Esophagus muscularis mucosa (tissue), 4 donors: ENCODE measurements around the gene SLC35C1. TPM values are rescaled to one million over a fixed set of nuclear protein-coding genes. Genes with fewer than 3 reads are reported as not detected.
"Not testable (repeated sequence)": the region's sequence is repeated elsewhere in the genome, so short reads cannot be mapped to it uniquely, and the experiment has no call there.

Source experiments
- DNase-seq: peaks from one replicate; pipeline ENCODE4 v3.0.0-alpha.2; 2017; ENCODE audit errors: extremely low spot score
- H3K27ac ChIP-seq, 4 donors: fragments of 200-600 bp; sonication (generic); replicated peaks in 1 of 4; 1 replicate in 3 of 4; 2 replicates in 1 of 4; pipeline ENCODE4 v1.5.1; 2016 to 2019; ENCODE audit warnings: mild to moderate bottlenecking in 1 of 4
- H3K27me3 ChIP-seq, 4 donors: fragments of 200-600 bp; sonication (generic); one replicate each; pipeline versions ENCODE4 v1.5.1 to v1.6.0; 2016 to 2019
- H3K36me3 ChIP-seq, 4 donors: fragments of 200-600 bp; sonication (generic); one replicate each; pipeline ENCODE4 v1.5.1; 2016 to 2019
- H3K4me1 ChIP-seq, 4 donors: fragments of 200-600 bp; sonication (generic); one replicate each; pipeline ENCODE4 v1.5.1; 2016 to 2019
- H3K4me3 ChIP-seq, 4 donors: fragments of 200-600 bp; sonication (generic); 1 replicate in 2 of 4; 2 replicates in 2 of 4; pipeline ENCODE4 v1.5.1; 2016 to 2019; ENCODE audit warnings: mild to moderate bottlenecking in 4 of 4, moderate library complexity in 1 of 4
- H3K9me3 ChIP-seq, 4 donors: fragments of 200-600 bp; sonication (generic); 1 replicate in 3 of 4; 2 replicates in 1 of 4; pipeline ENCODE4 v1.5.1; 2016 to 2019
- EP300 ChIP-seq: sonication (generic); formaldehyde crosslinking; IDR thresholded peaks from one replicate; pipeline ENCODE4 v1.6.1; 2017; ENCODE audit warnings: antibody characterized with exemption
- POLR2A ChIP-seq: fragments of 450-650 bp; IDR thresholded peaks from one replicate; pipeline ENCODE4 v1.6.1; 2017; ENCODE audit warnings: antibody characterized with exemption, moderate library complexity, mild to moderate bottlenecking, low read depth
- POLR2AphosphoS5 ChIP-seq, 2 donors: sonication (generic); formaldehyde crosslinking; IDR thresholded peaks; one replicate each; pipeline ENCODE4 v1.6.1; 2017; ENCODE audit warnings: antibody characterized with exemption in 2 of 2
- WGBS: methylation state at CpG from one replicate; pipeline ENCODE4 v1.1.5; 2018; 5-methylcytosine and 5-hydroxymethylcytosine counted together
- intact Hi-C: fragments of 100-400 bp; cut with DNase I; formaldehyde crosslinking; loops from one replicate; pipeline ENCODE4 v1.15.1; 2023
- total RNA-seq, 4 donors: library from RNA; depleted of rRNA; stranded (reverse); fragments of >200 nt; gene quantifications; one replicate each; pipeline versions ENCODE4 v1.1.0 to v1.2.1, GENCODE V29; 2016
- TF ChIP-seq, protein P1 (sequence below), 3 experiments: fragments of 200-600 bp in 2 of 3; fragments of 450-650 bp in 1 of 3; sonication (generic) in 2 of 3; IDR thresholded peaks; one replicate each; pipeline ENCODE4 v1.5.1; 2017 to 2019; ENCODE audit warnings: antibody characterized with exemption in 3 of 3, mild to moderate bottlenecking in 2 of 3, moderate library complexity in 1 of 3

SLC35C1 gene
- total RNA-seq, 4 donors from 2014 or later: 9.6 to 18.0 (median 13.1) TPM

- Histone ChIP-seq H3K36me3 (peaks cover 7 to 35% (median 29%) of the 10 kb centered on the region in 4 donors), H3K4me3 (peak overlapping the region; percentile 78 to 90 (median 86)), H3K9me3 (no peaks in the 10 kb centered on the region), H3K27me3 (no peaks in the 10 kb centered on the region), H3K4me1 (peaks cover 28 to 54% (median 44%) of the 10 kb centered on the region in 4 donors), H3K27ac (peak overlapping the region in 2 of 4 donors; percentile 86 to 92)
- intact Hi-C loops: loop anchor here (5.0 kb wide), 1 partner anchor 36 kb away; no protein-coding TSS in a partner anchor
- no peak for DNase-seq
- WGBS: 81% methylated on average over 20 of the region's 20 CpGs
- TF ChIP-seq, protein P1, sequence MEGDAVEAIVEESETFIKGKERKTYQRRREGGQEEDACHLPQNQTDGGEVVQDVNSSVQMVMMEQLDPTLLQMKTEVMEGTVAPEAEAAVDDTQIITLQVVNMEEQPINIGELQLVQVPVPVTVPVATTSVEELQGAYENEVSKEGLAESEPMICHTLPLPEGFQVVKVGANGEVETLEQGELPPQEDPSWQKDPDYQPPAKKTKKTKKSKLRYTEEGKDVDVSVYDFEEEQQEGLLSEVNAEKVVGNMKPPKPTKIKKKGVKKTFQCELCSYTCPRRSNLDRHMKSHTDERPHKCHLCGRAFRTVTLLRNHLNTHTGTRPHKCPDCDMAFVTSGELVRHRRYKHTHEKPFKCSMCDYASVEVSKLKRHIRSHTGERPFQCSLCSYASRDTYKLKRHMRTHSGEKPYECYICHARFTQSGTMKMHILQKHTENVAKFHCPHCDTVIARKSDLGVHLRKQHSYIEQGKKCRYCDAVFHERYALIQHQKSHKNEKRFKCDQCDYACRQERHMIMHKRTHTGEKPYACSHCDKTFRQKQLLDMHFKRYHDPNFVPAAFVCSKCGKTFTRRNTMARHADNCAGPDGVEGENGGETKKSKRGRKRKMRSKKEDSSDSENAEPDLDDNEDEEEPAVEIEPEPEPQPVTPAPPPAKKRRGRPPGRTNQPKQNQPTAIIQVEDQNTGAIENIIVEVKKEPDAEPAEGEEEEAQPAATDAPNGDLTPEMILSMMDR (IDR thresholded peaks at IDR 0.05): no peak
- no peak for TF ChIP-seq EP300
- TF ChIP-seq POLR2AphosphoS5 (IDR thresholded peaks at IDR 0.05): no peak
- no peak for TF ChIP-seq POLR2A
These were observed 1.4 kb downstream of the SLC35C1 start for GRCh38 chr11:45806072-45806933.

- Histone ChIP-seq H3K4me3 (peak overlapping the region in 2 of 4 donors; percentile 82 to 90), H3K9me3 (no peaks in the 10 kb centered on the region), H3K4me1 (peaks cover 28 to 54% (median 44%) of the 10 kb centered on the region in 4 donors), H3K27me3 (no peaks in the 10 kb centered on the region), H3K36me3 (peaks cover 9 to 44% (median 38%) of the 10 kb centered on the region in 4 donors), H3K27ac (no peak overlapping the region)
- intact Hi-C loops: loop anchor here (5.0 kb wide), 1 partner anchor 35 kb away; no protein-coding TSS in a partner anchor
- no peak for TF ChIP-seq POLR2AphosphoS5 (IDR thresholded peaks at IDR 0.05)
- TF ChIP-seq, protein P1 (IDR thresholded peaks at IDR 0.05): no peak
- TF ChIP-seq POLR2A: no peak
- no peak for TF ChIP-seq EP300
- DNase-seq: no peak
- 76% methylated on average over 7 of the region's 7 CpGs for WGBS
These were observed 2.2 kb downstream of the SLC35C1 start for GRCh38 chr11:45806937-45807791.

GRCh38 chr11:45807792-45808238 lies 2.9 kb downstream of the SLC35C1 start:
- 86% methylated on average over 4 of the region's 4 CpGs for WGBS
- peaks cover 28 to 54% (median 44%) of the 10 kb centered on the region in 4 donors for H3K4me1 ChIP-seq
- H3K27me3 ChIP-seq: no peaks in the 10 kb centered on the region
- intact Hi-C loops: loop anchor here (5.0 kb wide), 1 partner anchor 34 kb away; no protein-coding TSS in a partner anchor
- TF ChIP-seq, protein P1 (IDR thresholded peaks at IDR 0.05): no peak
- TF ChIP-seq POLR2AphosphoS5 (IDR thresholded peaks at IDR 0.05) (no peak), EP300 (no peak), POLR2A (no peak)
- H3K36me3 ChIP-seq: peaks cover 9 to 50% (median 43%) of the 10 kb centered on the region in 4 donors
- H3K9me3 ChIP-seq: no peaks in the 10 kb centered on the region
- H3K27ac ChIP-seq: no peak overlapping the region
- peak overlapping the region in 1 of 4 donors; percentile 0 for H3K4me3 ChIP-seq
- no peak for DNase-seq

GRCh38 chr11:45808427-45808826 lies 3.5 kb downstream of the SLC35C1 start:
- intact Hi-C loops: loop anchor here (5.0 kb wide), 1 partner anchor 34 kb away; no protein-coding TSS in a partner anchor
- H3K4me1 ChIP-seq: peaks cover 28 to 54% (median 41%) of the 10 kb centered on the region in 4 donors
- DNase-seq, H3K9me3 ChIP-seq, H3K27me3 ChIP-seq, H3K27ac ChIP-seq, H3K4me3 ChIP-seq: not testable (repeated sequence)
- H3K36me3 ChIP-seq: peaks cover 9 to 50% (median 43%) of the 10 kb centered on the region in 4 donors
- WGBS: 96% methylated on average over 6 of the region's 6 CpGs
